Measurements from ENCODE around the gene GALR1.

Gene GALR1

DNA sequence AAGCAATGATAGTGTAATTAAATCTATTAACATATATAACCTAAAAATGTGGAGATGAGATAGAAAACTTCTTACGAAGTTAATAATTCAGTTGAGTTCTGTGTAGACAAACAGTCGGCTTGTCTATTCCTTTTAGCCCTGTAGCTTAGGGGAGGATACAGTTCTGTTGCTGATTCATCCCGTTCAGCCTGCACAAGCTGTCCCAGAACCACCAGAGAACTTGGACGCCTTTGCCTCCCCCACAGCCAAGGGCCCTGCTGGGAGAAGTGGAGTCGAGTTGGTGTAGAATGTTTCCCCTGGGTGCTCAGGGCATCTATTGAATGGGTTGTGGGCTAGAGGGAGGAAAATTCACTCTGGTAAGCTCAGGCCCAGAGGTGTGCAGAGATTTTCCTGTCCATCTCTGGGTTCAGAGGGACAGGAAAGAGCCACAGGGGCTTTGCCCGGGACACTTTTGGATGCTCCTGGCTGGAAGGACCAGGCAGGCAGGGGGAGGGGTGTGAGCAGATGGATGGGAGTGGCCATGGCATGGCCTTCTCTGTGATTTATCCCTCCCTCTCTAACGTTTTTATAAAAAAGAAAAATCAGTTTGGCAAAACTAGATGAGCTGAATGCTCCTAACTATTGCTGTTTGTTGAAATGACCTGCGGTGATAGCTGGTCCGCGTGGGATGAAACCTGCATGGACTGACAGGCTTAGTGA is 42.8 kb upstream of the GALR1 start:
- DNase-seq (ENCODE audit: extremely low read depth, low read depth), result no peak

DNA sequence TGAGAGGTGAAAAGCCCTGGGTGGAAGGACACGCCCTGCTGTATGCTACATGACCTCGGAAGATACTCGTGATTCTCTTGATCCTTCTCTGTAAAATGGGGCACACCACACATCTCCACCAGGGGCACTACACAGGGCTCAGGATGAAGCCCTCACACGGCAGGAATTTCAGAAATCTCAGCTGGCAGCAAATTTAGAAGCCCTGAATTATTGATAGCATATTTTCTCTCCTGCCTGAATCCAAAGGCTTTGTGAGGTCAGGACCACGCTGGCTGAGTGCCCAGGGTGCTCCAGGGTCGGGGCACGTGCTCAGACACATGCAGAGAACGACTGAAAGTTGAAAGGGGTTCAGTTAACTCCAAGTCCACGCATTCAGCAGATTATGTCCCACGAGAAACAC is 42.1 kb upstream of the GALR1 start:
- DNase-seq (ENCODE audit: extremely low read depth, low read depth), result peak; percentile 67
- peak; percentile 82 for TF ChIP-seq CTCF (IDR thresholded peaks at IDR 0.05; ENCODE audit: low read depth, low read length)

More for the DNA sequence above, 42.8 kb upstream of the GALR1 start:
- TF ChIP-seq CTCF (IDR thresholded peaks at IDR 0.05; ENCODE audit: low read depth, low read length), result no peak

GRCh38 chr18:77208964-77209363 is 40.7 kb upstream of the GALR1 start:
- TF ChIP-seq CTCF (IDR thresholded peaks at IDR 0.05; ENCODE audit: low read depth, low read length), result no peak
- no peak for DNase-seq (ENCODE audit: extremely low read depth, low read depth)

DNA sequence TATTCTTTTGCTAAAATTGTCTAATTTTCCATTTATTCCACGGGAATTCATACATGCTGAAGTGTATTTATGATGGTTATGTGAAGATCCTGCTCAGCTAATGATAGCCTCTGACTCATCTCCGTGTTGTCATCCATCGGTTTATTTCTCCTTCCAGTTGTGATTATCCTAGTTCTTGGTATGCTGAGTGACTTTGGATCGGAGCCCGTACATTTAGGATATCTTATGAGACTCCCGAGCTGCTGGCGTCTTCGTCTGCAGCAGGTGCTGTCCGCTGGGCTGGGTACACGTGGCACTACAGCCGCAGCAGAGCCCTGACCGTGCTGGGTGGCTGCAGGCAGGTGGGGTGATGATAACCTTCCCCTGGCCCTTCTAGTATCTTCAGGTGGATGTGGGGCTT is 40.1 kb upstream of the GALR1 start:
- DNase-seq (ENCODE audit: extremely low read depth, low read depth), result no peak
- TF ChIP-seq CTCF (IDR thresholded peaks at IDR 0.05; ENCODE audit: low read depth, low read length), result no peak

DNA sequence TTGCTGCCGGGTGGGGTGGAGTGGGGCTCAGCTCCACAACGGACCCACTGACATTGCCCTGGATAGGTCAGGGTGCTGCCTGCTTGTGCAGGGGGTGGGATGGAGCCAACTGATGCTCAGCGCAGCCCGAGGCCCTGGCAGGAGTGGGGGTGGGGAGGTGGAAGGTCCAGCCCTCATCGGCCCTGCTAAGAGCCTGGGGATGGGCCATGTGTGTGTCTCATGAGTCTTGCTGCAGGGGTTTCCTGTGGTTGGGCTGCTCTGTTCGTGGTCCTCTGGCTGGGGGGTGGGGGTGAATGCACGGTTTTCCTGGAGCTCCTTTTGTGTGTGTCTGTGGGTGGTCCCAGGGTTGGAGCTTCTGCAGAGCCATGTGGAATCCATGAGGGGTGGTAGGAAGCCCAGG is 39.4 kb upstream of the GALR1 start:
- no peak for DNase-seq (ENCODE audit: extremely low read depth, low read depth)
- no peak for TF ChIP-seq CTCF (IDR thresholded peaks at IDR 0.05; ENCODE audit: low read depth, low read length)

- no peak for TF ChIP-seq CTCF (IDR thresholded peaks at IDR 0.05; ENCODE audit: low read depth, low read length)
- DNase-seq (ENCODE audit: extremely low read depth, low read depth), result no peak
Observed at GRCh38 chr18:77218642-77219041, 31.0 kb upstream of the GALR1 start.

- DNase-seq (ENCODE audit: extremely low read depth, low read depth), result no peak
- no peak for TF ChIP-seq CTCF (IDR thresholded peaks at IDR 0.05; ENCODE audit: low read depth, low read length)
Observed at GRCh38 chr18:77220726-77221125, 28.9 kb upstream of the GALR1 start.

Data from AG09319 (cell line).